Loucy (cell line): Measurements from ENCODE around the gene COL8A1.

Experiments used
- H2AFZ ChIP-seq: fragments of 200-600 bp; sonication (generic); 2 replicates; pipeline ENCODE4 v1.6.0; 2016; ENCODE audit warnings: antibody characterized with exemption, mild to moderate bottlenecking, low read length, moderate library complexity
- H3F3A ChIP-seq: fragments of 200-600 bp; 2 replicates; pipeline ENCODE4 v1.6.0; 2016; ENCODE audit warnings: antibody characterized with exemption, low read depth, mild to moderate bottlenecking
- H3K27me3 ChIP-seq: fragments of 200-600 bp; sonication (generic); 2 replicates; pipeline ENCODE4 v1.6.1; 2014; ENCODE audit warnings: low read length, mild to moderate bottlenecking; ENCODE audit not compliant: insufficient read depth, poor library complexity, severe bottlenecking
- H3K36me3 ChIP-seq: fragments of 200-600 bp; sonication (generic); 2 replicates; pipeline ENCODE4 v1.6.1; 2016; ENCODE audit warnings: low read length; ENCODE audit not compliant: insufficient read depth
- H3K4me1 ChIP-seq: fragments of 200-600 bp; sonication (generic); 2 replicates; pipeline ENCODE4 v1.5.1; 2014; ENCODE audit warnings: low read length, mild to moderate bottlenecking; ENCODE audit not compliant: insufficient read depth, poor library complexity, severe bottlenecking
- H3K4me2 ChIP-seq: fragments of 200-600 bp; sonication (generic); 2 replicates; pipeline ENCODE4 v1.6.0; 2014; ENCODE audit warnings: antibody characterized with exemption, low read length, low read depth, mild to moderate bottlenecking; ENCODE audit not compliant: poor library complexity, severe bottlenecking
- H3K4me3 ChIP-seq: fragments of 200-600 bp; sonication (generic); 2 replicates; pipeline ENCODE4 v1.5.1; 2014; ENCODE audit warnings: low read length, mild to moderate bottlenecking, mixed read lengths; ENCODE audit not compliant: poor library complexity, severe bottlenecking
- H3K79me2 ChIP-seq: fragments of 200-600 bp; sonication (generic); 2 replicates; pipeline ENCODE4 v1.6.1; 2014; ENCODE audit warnings: low read length; ENCODE audit not compliant: insufficient read depth
- H3K9ac ChIP-seq: fragments of 200-600 bp; sonication (generic); 2 replicates; pipeline ENCODE4 v1.6.0; 2014; ENCODE audit warnings: mild to moderate bottlenecking, low read depth, low read length, moderate library complexity; ENCODE audit not compliant: poor library complexity, severe bottlenecking
- H3K9me2 ChIP-seq: fragments of 200-600 bp; sonication (generic); replicated peaks from 2 replicates; pipeline ENCODE4 v1.6.1; 2016; ENCODE audit warnings: low read depth, low read length, mixed read lengths
- H3K9me3 ChIP-seq: fragments of 200-600 bp; sonication (generic); 2 replicates; pipeline ENCODE4 v1.6.1; 2014; ENCODE audit warnings: mild to moderate bottlenecking, antibody characterized with exemption, low read length, low read depth; ENCODE audit not compliant: insufficient read depth
- H4K20me1 ChIP-seq: fragments of 200-600 bp; sonication (generic); 2 replicates; pipeline ENCODE4 v1.6.0; 2014; ENCODE audit warnings: antibody characterized with exemption, low read length, mild to moderate bottlenecking; ENCODE audit not compliant: insufficient read depth, poor library complexity, severe bottlenecking
- EZH2phosphoT487 ChIP-seq: fragments of 200-600 bp; IDR thresholded peaks from 2 replicates; pipeline ENCODE4 v1.6.1; 2018; ENCODE audit warnings: antibody characterized with exemption, mild to moderate bottlenecking, moderate library complexity, borderline replicate concordance
- TF ChIP-seq, protein P1 (sequence below): fragments of 200-600 bp; sonication (generic); conservative IDR thresholded peaks from 2 replicates; pipeline ENCODE4 v1.5.1; 2014; ENCODE audit warnings: mild to moderate bottlenecking, antibody characterized with exemption, low read length

COL8A1 gene

GRCh38 chr3:99674086-99674789 lies 35.8 kb downstream of the COL8A1 start:
- H2AFZ ChIP-seq, result no peak overlapping the region
- no peaks in the 10 kb centered on the region for H4K20me1 ChIP-seq
- H3K9me3 ChIP-seq, result no peaks in the 10 kb centered on the region
- H3K4me2 ChIP-seq, result no peak overlapping the region
- H3K36me3 ChIP-seq, result no peaks in the 10 kb centered on the region
- no peaks in the 10 kb centered on the region for H3K4me1 ChIP-seq
- H3K9ac ChIP-seq, result no peak overlapping the region
- no peak overlapping the region for H3K4me3 ChIP-seq
- TF ChIP-seq, protein P1, sequence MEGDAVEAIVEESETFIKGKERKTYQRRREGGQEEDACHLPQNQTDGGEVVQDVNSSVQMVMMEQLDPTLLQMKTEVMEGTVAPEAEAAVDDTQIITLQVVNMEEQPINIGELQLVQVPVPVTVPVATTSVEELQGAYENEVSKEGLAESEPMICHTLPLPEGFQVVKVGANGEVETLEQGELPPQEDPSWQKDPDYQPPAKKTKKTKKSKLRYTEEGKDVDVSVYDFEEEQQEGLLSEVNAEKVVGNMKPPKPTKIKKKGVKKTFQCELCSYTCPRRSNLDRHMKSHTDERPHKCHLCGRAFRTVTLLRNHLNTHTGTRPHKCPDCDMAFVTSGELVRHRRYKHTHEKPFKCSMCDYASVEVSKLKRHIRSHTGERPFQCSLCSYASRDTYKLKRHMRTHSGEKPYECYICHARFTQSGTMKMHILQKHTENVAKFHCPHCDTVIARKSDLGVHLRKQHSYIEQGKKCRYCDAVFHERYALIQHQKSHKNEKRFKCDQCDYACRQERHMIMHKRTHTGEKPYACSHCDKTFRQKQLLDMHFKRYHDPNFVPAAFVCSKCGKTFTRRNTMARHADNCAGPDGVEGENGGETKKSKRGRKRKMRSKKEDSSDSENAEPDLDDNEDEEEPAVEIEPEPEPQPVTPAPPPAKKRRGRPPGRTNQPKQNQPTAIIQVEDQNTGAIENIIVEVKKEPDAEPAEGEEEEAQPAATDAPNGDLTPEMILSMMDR, result no peak
- TF ChIP-seq EZH2phosphoT487, result no peak
- no peaks in the 10 kb centered on the region for H3K79me2 ChIP-seq
- H3K27me3 ChIP-seq, result no peaks in the 10 kb centered on the region
- no peaks in the 10 kb centered on the region for H3F3A ChIP-seq
- H3K9me2 ChIP-seq, result no peaks in the 10 kb centered on the region

DNA sequence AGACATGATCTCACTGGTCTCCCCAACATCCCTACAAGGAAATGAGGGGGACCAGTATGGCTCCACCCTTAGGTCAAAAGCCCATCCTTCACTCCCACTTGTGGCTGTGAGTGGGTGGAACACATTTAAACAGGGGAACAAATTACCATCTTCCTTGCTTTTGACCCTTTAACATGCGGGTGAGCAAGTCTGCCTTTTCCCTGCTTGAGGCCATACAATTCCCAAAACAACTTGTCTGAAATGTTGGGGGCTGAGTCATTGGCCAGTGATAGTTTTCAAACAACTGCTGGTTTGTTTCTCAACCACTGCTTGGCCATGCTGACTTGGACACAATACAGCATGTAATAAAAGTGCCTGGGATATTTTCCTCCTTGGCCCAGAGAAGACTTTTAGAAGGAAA lies 39.6 kb downstream of the COL8A1 start:
- no peak for TF ChIP-seq EZH2phosphoT487
- TF ChIP-seq, protein P1, result no peak
- no peaks in the 10 kb centered on the region for H3F3A ChIP-seq
- H3K27me3 ChIP-seq, result no peaks in the 10 kb centered on the region
- H3K36me3 ChIP-seq, result no peaks in the 10 kb centered on the region
- H3K9me3 ChIP-seq, result no peaks in the 10 kb centered on the region
- H2AFZ ChIP-seq, result no peak overlapping the region
- H3K4me2 ChIP-seq, result no peak overlapping the region
- H3K4me3 ChIP-seq, result no peak overlapping the region
- H3K4me1 ChIP-seq, result no peaks in the 10 kb centered on the region
- H3K9ac ChIP-seq, result no peak overlapping the region
- no peaks in the 10 kb centered on the region for H3K9me2 ChIP-seq
- H4K20me1 ChIP-seq, result no peaks in the 10 kb centered on the region
- H3K79me2 ChIP-seq, result no peaks in the 10 kb centered on the region

- H3K4me2 ChIP-seq, result no peak overlapping the region
- no peaks in the 10 kb centered on the region for H3K27me3 ChIP-seq
- H2AFZ ChIP-seq, result no peak overlapping the region
- H3K79me2 ChIP-seq, result no peaks in the 10 kb centered on the region
- no peaks in the 10 kb centered on the region for H3K36me3 ChIP-seq
- no peak overlapping the region for H3K4me3 ChIP-seq
- H3K9ac ChIP-seq, result no peak overlapping the region
- H3K4me1 ChIP-seq, result no peaks in the 10 kb centered on the region
- H4K20me1 ChIP-seq, result no peaks in the 10 kb centered on the region
- no peak for TF ChIP-seq EZH2phosphoT487
- TF ChIP-seq, protein P1, result no peak
- no peaks in the 10 kb centered on the region for H3K9me2 ChIP-seq
- no peaks in the 10 kb centered on the region for H3F3A ChIP-seq
- H3K9me3 ChIP-seq, result no peaks in the 10 kb centered on the region
Observed at GRCh38 chr3:99678896-99679295, 40.5 kb downstream of the COL8A1 start.
